ENCODE data around the gene MLLT3.

DNA sequence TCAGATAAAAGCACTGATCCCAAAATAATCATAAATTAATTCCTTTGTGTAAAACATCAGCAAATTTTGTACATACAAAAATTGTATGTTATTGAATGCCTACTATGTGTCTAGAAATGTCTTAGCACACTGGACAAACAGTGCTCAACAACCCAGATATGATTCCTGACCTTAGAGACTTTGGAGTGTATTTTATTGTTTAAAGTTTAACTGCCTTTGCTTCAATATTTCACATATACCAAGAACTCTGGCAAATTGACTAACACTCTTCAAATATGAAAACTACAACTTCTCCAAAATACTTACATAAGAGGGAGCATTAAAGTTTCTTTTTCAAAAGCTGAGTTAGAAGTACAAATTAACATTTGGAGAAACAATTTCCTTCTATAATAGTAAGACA is 231.9 kb downstream of the MLLT3 start:
- TF ChIP-seq, protein P1, sequence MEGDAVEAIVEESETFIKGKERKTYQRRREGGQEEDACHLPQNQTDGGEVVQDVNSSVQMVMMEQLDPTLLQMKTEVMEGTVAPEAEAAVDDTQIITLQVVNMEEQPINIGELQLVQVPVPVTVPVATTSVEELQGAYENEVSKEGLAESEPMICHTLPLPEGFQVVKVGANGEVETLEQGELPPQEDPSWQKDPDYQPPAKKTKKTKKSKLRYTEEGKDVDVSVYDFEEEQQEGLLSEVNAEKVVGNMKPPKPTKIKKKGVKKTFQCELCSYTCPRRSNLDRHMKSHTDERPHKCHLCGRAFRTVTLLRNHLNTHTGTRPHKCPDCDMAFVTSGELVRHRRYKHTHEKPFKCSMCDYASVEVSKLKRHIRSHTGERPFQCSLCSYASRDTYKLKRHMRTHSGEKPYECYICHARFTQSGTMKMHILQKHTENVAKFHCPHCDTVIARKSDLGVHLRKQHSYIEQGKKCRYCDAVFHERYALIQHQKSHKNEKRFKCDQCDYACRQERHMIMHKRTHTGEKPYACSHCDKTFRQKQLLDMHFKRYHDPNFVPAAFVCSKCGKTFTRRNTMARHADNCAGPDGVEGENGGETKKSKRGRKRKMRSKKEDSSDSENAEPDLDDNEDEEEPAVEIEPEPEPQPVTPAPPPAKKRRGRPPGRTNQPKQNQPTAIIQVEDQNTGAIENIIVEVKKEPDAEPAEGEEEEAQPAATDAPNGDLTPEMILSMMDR (conservative IDR thresholded peaks at IDR 0.05; ENCODE audit: low read depth, low read length), result no peak
- TF ChIP-seq EZH2 (IDR thresholded peaks at IDR 0.05; ENCODE audit: borderline replicate concordance, low read depth, low read length, poor library complexity, severe bottlenecking), result no peak
